ENCODE measurements around the gene SUGCT. TPM values are rescaled to one million over a fixed set of nuclear protein-coding genes. Genes with fewer than 3 reads are reported as not detected.
"Not testable (repeated sequence)": the region's sequence is repeated elsewhere in the genome, so short reads cannot be mapped to it uniquely, and the experiment has no call there.

SUGCT gene
- total RNA-seq, 2 experiments from 2014 or later, result 0.21 to 0.61 TPM

DNA sequence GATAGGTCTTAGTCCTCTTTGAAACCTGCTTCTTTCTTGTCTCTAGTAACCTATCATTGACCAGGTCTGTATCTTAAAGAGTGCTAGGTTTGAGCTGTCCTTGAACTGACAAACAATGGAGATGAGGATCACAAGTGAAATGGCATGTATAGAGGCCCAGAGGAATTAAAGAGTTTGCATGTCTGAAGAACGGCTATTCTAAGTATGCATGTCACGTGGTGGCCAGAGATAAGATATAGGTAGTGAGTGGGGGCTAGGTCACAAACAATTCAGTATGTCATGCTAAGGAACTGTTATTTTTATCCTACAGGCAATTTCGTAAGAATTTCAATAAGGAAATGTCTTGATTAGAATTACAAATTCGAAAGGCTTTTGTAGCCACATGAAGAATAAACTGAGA lies 95.3 kb downstream of the SUGCT start:
- DNase-seq (no peak), ATAC-seq (no peak)
- peaks cover 3% of the 10 kb centered on the region for H3K27me3 Mint-ChIP-seq
- H3K9me3 Mint-ChIP-seq (ENCODE audit: low read depth), result no peaks in the 10 kb centered on the region
- peaks cover 4% of the 10 kb centered on the region for H3K4me1 Mint-ChIP-seq
- no peaks in the 10 kb centered on the region for H3K36me3 Mint-ChIP-seq
- CTCF ChIA-PET, result no interaction called here
- no peak overlapping the region for H3K27ac Mint-ChIP-seq
- H3K4me3 Mint-ChIP-seq, result no peak overlapping the region

DNA sequence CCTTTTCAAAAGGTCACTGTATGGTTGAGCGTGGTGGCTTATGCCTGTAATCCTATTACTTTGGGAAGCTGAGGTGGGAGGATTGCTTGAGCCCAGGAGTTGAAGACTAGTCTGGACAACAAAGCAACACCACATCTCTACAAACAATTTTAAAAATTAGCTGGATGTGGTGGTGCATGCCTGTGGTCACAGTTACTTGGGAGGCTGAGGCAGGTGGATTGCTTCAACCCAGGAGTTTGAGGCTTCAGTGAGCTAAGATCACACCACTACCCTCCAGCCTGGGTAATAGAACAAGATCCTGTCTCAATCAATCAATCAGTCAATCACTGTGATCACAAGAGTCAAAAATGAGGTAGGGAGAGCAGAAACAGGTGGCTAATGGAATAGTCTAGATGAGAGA lies 97.0 kb downstream of the SUGCT start:
- DNase-seq, result no peak
- H3K4me3 Mint-ChIP-seq, result no peak overlapping the region
- peaks cover 3% of the 10 kb centered on the region for H3K27me3 Mint-ChIP-seq
- no peaks in the 10 kb centered on the region for H3K9me3 Mint-ChIP-seq (ENCODE audit: low read depth)
- no peak for ATAC-seq
- H3K36me3 Mint-ChIP-seq, result no peaks in the 10 kb centered on the region
- peaks cover 4% of the 10 kb centered on the region for H3K4me1 Mint-ChIP-seq
- H3K27ac Mint-ChIP-seq, result no peak overlapping the region
- CTCF ChIA-PET, result interaction anchor here (0.8 to 1.8 kb wide), 8 partner anchors 9 to 1456 kb away, joined by 3 to 7 read pairs (median 4); no protein-coding TSS in a partner anchor

- Mint-ChIP-seq H3K4me1 (peaks cover 4% of the 10 kb centered on the region), H3K27ac (no peak overlapping the region), H3K9me3 (ENCODE audit: low read depth) (no peaks in the 10 kb centered on the region), H3K4me3 (no peak overlapping the region), H3K36me3 (no peaks in the 10 kb centered on the region), H3K27me3 (peaks cover 3% of the 10 kb centered on the region)
- DNase-seq (peak; percentile 41), ATAC-seq (no peak)
- CTCF ChIA-PET, result interaction anchor here (0.6 to 1.8 kb wide), 9 partner anchors 9 to 1455 kb away, joined by 3 to 7 read pairs (median 3); no protein-coding TSS in a partner anchor
Measured at GRCh38 chr7:40232242-40232893, 97.6 kb downstream of the SUGCT start.

GRCh38 chr7:40234046-40234445 lies 99.2 kb downstream of the SUGCT start:
- peaks cover 4% of the 10 kb centered on the region for H3K4me1 Mint-ChIP-seq
- H3K27me3 Mint-ChIP-seq, result no peaks in the 10 kb centered on the region
- no peak for DNase-seq
- H3K27ac Mint-ChIP-seq, result no peak overlapping the region
- H3K4me3 Mint-ChIP-seq, result no peak overlapping the region
- H3K36me3 Mint-ChIP-seq, result no peaks in the 10 kb centered on the region
- ATAC-seq, result peak; percentile 23
- CTCF ChIA-PET, result interaction anchor here (1.3 to 1.5 kb wide), 2 partner anchors 89 to 99 kb away, joined by 4 to 5 read pairs; partner anchors contain the start of genes MPLKIP and SUGCT
- H3K9me3 Mint-ChIP-seq (ENCODE audit: low read depth), result no peaks in the 10 kb centered on the region

- DNase-seq (no peak), ATAC-seq (no peak)
- Mint-ChIP-seq H3K27me3 (no peaks in the 10 kb centered on the region), H3K36me3 (no peaks in the 10 kb centered on the region), H3K4me3 (no peak overlapping the region), H3K4me1 (peaks cover 4% of the 10 kb centered on the region), H3K9me3 (ENCODE audit: low read depth) (no peaks in the 10 kb centered on the region), H3K27ac (no peak overlapping the region)
- CTCF ChIA-PET, result interaction anchor here (1.3 to 1.5 kb wide), 2 partner anchors 88 to 100 kb away, joined by 4 to 5 read pairs; partner anchors contain the start of genes MPLKIP and SUGCT
Measured at GRCh38 chr7:40234666-40235065, 99.9 kb downstream of the SUGCT start.

DNA sequence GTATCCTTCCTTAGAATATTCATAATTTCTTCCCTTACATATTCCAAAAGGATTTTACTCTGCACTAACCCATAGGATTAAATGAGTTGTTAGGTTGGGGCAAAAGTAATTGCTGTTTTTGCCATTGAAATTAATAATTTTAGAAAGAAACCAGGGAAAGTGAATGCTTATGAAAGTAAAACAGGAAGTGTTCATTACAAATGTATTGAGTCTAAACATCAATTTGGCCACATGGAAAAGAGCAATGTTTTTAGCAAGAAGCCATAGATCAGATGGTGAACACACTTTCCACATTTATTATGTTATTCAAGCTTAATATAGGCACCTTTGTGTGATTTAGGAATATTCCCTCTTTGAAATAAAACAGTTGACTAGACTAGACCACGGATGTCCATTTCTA lies 102.9 kb downstream of the SUGCT start:
- DNase-seq, result no peak
- ATAC-seq, result no peak
- CTCF ChIA-PET, result no interaction called here
- Mint-ChIP-seq H3K4me1 (peaks cover 4% of the 10 kb centered on the region), H3K9me3 (ENCODE audit: low read depth) (no peaks in the 10 kb centered on the region), H3K4me3 (no peak overlapping the region), H3K27ac (no peak overlapping the region), H3K36me3 (no peaks in the 10 kb centered on the region), H3K27me3 (no peaks in the 10 kb centered on the region)

DNA sequence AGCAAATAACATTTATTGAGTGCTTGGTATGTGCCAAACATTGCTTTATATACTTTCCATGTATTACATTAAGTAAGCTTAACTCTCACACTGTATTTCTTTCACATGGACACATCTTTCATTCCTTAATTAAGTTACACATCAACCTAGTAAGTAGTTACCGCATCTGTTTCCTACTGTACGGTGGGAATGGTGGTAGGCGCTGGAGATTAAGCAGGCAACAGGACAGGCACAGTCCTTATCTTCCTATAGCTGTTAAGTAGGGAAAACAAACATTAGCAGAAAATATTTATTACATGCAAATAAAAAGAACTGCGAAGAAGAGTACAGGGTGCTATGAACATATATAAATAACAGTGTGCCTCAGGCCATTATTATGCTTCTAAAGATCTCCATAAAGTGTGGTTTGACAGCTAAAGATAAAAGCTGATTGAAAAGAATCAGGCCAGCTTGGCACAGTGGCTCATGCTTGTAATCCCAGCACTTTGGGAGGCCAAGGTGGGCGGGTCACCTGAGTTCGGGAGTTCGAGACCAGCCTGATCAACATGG lies 105.0 kb downstream of the SUGCT start:
- ATAC-seq, result no peak
- CTCF ChIA-PET, result no interaction called here
- Mint-ChIP-seq H3K36me3 (no peaks in the 10 kb centered on the region), H3K4me1 (no peaks in the 10 kb centered on the region), H3K27ac (no peak overlapping the region), H3K9me3 (ENCODE audit: low read depth) (no peaks in the 10 kb centered on the region), H3K4me3 (no peak overlapping the region), H3K27me3 (no peaks in the 10 kb centered on the region)
- DNase-seq, result no peak

GRCh38 chr7:40243076-40243475 lies 108.3 kb downstream of the SUGCT start:
- H3K9me3 Mint-ChIP-seq (ENCODE audit: low read depth), result no peaks in the 10 kb centered on the region
- no peak overlapping the region for H3K4me3 Mint-ChIP-seq
- H3K27ac Mint-ChIP-seq, result no peak overlapping the region
- no peak for ATAC-seq
- no peak for DNase-seq
- CTCF ChIA-PET, result no interaction called here
- H3K4me1 Mint-ChIP-seq, result no peaks in the 10 kb centered on the region
- no peaks in the 10 kb centered on the region for H3K27me3 Mint-ChIP-seq
- no peaks in the 10 kb centered on the region for H3K36me3 Mint-ChIP-seq

DNA sequence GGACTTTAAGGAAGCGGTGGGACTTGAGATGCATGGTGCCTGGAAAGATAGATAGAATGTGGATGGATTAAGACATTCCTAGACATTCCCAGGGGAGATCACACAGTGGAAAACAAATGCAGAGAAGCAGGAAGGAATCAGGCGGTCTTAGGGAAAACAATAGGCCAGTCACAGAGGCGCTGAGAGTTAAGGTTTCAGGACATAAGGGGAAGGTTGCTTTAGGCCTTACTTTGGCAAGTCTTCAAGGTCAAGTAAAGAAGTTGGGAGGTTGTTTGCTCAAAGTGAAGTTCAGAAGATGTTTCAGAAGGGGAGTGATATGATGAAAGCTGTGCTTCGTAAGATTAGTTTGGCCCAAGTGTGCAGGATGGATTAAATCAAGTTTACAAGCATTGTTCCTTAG lies 109.4 kb downstream of the SUGCT start:
- ATAC-seq, result no peak
- CTCF ChIA-PET, result no interaction called here
- Mint-ChIP-seq H3K27ac (no peak overlapping the region), H3K36me3 (no peaks in the 10 kb centered on the region), H3K4me3 (no peak overlapping the region), H3K4me1 (no peaks in the 10 kb centered on the region), H3K27me3 (no peaks in the 10 kb centered on the region), H3K9me3 (ENCODE audit: low read depth) (no peaks in the 10 kb centered on the region)
- no peak for DNase-seq

GRCh38 chr7:40248681-40249080 lies 113.9 kb downstream of the SUGCT start:
- H3K4me3 Mint-ChIP-seq, result no peak overlapping the region
- H3K36me3 Mint-ChIP-seq, result no peaks in the 10 kb centered on the region
- no peak for ATAC-seq
- no peaks in the 10 kb centered on the region for H3K27me3 Mint-ChIP-seq
- no peaks in the 10 kb centered on the region for H3K4me1 Mint-ChIP-seq
- no peak for DNase-seq
- no peaks in the 10 kb centered on the region for H3K9me3 Mint-ChIP-seq (ENCODE audit: low read depth)
- CTCF ChIA-PET, result no interaction called here
- H3K27ac Mint-ChIP-seq, result no peak overlapping the region

GRCh38 chr7:40253444-40253843 lies 118.6 kb downstream of the SUGCT start:
- H3K4me3 Mint-ChIP-seq; H3K9me3 Mint-ChIP-seq (ENCODE audit: low read depth); H3K4me1 Mint-ChIP-seq; H3K27me3 Mint-ChIP-seq; H3K27ac Mint-ChIP-seq; DNase-seq; ATAC-seq; H3K36me3 Mint-ChIP-seq; CTCF ChIA-PET: not testable (repeated sequence)

DNA sequence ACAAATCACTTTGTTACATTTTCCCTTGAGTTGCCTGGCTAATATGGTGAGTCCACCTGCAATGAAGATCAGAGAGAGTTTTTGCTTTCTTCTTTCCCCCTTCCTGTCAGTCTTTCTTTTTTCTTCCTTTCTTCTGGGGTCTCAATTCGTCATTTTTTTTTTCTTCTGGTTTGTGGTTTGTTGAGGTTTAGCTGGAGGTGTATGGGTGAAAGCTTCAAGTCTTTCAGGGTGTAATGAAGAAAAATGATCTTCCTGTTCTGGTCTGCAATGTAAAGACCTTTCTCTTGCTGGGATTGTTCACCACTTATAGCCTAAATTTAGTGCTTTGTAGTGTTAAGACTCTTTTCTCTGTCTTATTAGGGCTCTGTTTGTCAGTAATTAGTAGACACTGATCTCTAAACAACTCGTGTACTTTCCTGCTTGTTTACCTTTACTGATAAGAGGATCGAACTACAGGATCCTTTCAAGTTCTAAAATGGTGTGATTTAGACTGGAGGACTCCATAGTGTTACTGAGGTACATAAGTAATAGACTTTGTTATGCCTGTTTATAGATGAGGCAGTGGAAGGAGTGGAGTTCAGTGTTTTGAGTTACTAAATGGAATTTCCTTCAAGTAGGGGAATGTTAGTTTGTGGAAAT lies 129.1 kb downstream of the SUGCT start:
- Mint-ChIP-seq H3K36me3 (no peaks in the 10 kb centered on the region), H3K9me3 (ENCODE audit: low read depth) (no peaks in the 10 kb centered on the region), H3K27me3 (peaks cover 2% of the 10 kb centered on the region), H3K4me1 (peaks cover 7% of the 10 kb centered on the region), H3K4me3 (no peak overlapping the region), H3K27ac (no peak overlapping the region)
- CTCF ChIA-PET, result no interaction called here
- DNase-seq (no peak), ATAC-seq (no peak)

GRCh38 chr7:40267583-40267982 lies 132.8 kb downstream of the SUGCT start:
- ATAC-seq (no peak), DNase-seq (no peak)
- no peaks in the 10 kb centered on the region for H3K36me3 Mint-ChIP-seq
- H3K27me3 Mint-ChIP-seq, result peaks cover 2% of the 10 kb centered on the region
- H3K9me3 Mint-ChIP-seq (ENCODE audit: low read depth), result no peaks in the 10 kb centered on the region
- no peak overlapping the region for H3K27ac Mint-ChIP-seq
- CTCF ChIA-PET, result no interaction called here
- H3K4me1 Mint-ChIP-seq, result peaks cover 7% of the 10 kb centered on the region
- no peak overlapping the region for H3K4me3 Mint-ChIP-seq

- H3K4me1 Mint-ChIP-seq, ATAC-seq: not testable (repeated sequence)
Measured at GRCh38 chr7:40268810-40269209, 134.0 kb downstream of the SUGCT start.

More at GRCh38 chr7:40268810-40269209, 134.0 kb downstream of the SUGCT start:
- H3K27ac Mint-ChIP-seq; CTCF ChIA-PET; H3K36me3 Mint-ChIP-seq; H3K4me3 Mint-ChIP-seq; DNase-seq; H3K27me3 Mint-ChIP-seq; H3K9me3 Mint-ChIP-seq (ENCODE audit: low read depth): not testable (repeated sequence)
